ENCODE measurements around the gene PYGB.

Gene PYGB

GRCh38 chr20:25284131-25284601 lies 36.3 kb downstream of the PYGB start:
- TF ChIP-seq CTCF (conservative IDR thresholded peaks at IDR 0.05; ENCODE audit: low read depth): no peak
- DNase-seq (ENCODE audit: low spot score): no peak
- CTCF ChIA-PET: interaction anchor here (0.6 to 0.7 kb wide), 2 partner anchors 15 to 85 kb away, joined by 3 to 6 read pairs; no protein-coding TSS in a partner anchor
- POLR2A ChIA-PET (ENCODE audit: low non-redundant PET): no interaction called here
- no peak overlapping the region; the same call in 1 of the 2 replicates for H3K27ac ChIP-seq

- 0 out of 2 replicates have a peak overlapping the region, but pooled peaks have one; percentile 2 for H3K27ac ChIP-seq
- ChIA-PET POLR2A (ENCODE audit: low non-redundant PET) (no interaction called here), CTCF (interaction anchor here (0.7 kb wide), 1 partner anchor 14 kb away, joined by 3 read pairs; no protein-coding TSS in a partner anchor)
- no peak for TF ChIP-seq CTCF (conservative IDR thresholded peaks at IDR 0.05; ENCODE audit: low read depth)
- DNase-seq (ENCODE audit: low spot score): no peak
Observed at GRCh38 chr20:25285091-25285647, 37.3 kb downstream of the PYGB start.

DNA sequence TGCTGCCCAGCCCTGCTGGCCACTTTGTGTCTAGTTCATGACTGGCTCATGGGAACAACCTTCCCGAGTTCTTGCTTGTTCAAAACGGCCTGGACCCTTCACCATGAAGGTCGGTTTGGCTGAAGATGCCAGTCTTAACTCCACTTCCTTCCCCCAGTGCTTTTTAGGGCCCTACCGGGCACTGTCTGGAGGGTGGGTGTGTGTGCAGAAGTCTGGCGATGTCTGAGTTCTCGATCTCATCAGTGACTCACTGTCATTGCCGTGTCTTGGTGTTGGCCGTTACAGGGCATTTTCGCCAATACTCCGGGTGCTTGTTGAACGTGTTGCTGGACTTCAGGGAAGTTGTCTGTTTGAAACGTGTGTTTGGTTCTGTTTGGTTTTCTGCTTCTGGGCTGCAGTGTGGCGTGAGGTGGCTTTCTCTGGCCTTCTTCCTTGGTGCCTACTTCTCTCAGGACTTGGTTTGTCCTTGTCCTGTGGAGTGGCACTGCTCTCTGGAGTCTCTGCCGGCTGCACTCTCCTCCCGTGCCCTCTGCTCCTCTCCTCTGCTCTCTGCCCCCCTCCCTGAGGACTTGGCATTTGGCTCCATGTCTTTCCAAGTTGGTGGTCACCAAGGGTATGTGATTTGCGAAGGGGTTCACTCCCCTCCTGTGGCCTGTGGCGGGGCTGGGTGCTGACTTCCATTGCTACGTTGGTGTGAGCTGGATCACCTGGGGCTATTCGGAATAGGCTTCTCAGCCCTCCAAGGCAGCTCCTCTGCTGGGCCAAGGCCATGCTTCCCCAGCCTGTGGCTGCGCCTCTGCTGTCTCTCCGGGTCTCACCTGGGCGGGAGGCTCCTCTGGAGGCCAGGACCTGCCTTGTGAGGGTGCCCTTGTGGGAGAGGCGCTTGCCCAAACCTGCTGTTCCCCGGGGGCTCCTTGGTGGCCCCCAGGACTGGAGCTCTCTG lies 38.2 kb downstream of the PYGB start:
- CTCF ChIA-PET: interaction anchor here (0.6 kb wide), 1 partner anchor 29 kb away, joined by 3 read pairs; no protein-coding TSS in a partner anchor

GRCh38 chr20:25286917-25287316 lies 39.0 kb downstream of the PYGB start:
- POLR2A ChIA-PET (ENCODE audit: low non-redundant PET): no interaction called here
- CTCF ChIA-PET: interaction anchor here (0.8 kb wide), 1 partner anchor 9 kb away, joined by 3 read pairs; no protein-coding TSS in a partner anchor
- DNase-seq (ENCODE audit: low spot score): no peak
- no peak for TF ChIP-seq CTCF (conservative IDR thresholded peaks at IDR 0.05; ENCODE audit: low read depth)
- H3K27ac ChIP-seq: peak overlapping the region; percentile 38

More for the DNA sequence above, 38.2 kb downstream of the PYGB start:
- H3K27ac ChIP-seq: peak overlapping the region; percentile 38
- POLR2A ChIA-PET (ENCODE audit: low non-redundant PET): no interaction called here
- TF ChIP-seq CTCF (conservative IDR thresholded peaks at IDR 0.05; ENCODE audit: low read depth): no peak
- DNase-seq (ENCODE audit: low spot score): no peak

GRCh38 chr20:25287631-25288290 lies 39.9 kb downstream of the PYGB start:
- POLR2A ChIA-PET (ENCODE audit: low non-redundant PET): no interaction called here
- peak overlapping the region; percentile 38 for H3K27ac ChIP-seq
- no peak for DNase-seq (ENCODE audit: low spot score)
- CTCF ChIA-PET: interaction anchor here (0.5 to 0.8 kb wide), 4 partner anchors 8 to 138 kb away, joined by 3 to 4 read pairs (median 3); no protein-coding TSS in a partner anchor
- TF ChIP-seq CTCF (conservative IDR thresholded peaks at IDR 0.05; ENCODE audit: low read depth): no peak
